Measurements from ENCODE around the gene PPP1R26. TPM values are rescaled to one million over a fixed set of nuclear protein-coding genes. Genes with fewer than 3 reads are reported as not detected.
"Not testable (repeated sequence)": the region's sequence is repeated elsewhere in the genome, so short reads cannot be mapped to it uniquely, and the experiment has no call there.

The PPP1R26 gene
- total RNA-seq, 1 experiment from 2014 or later, result 9.2 TPM

- DNase-seq (ENCODE audit: low spot score), result no peak
Measured at GRCh38 chr9:135503371-135504261, 24.0 kb downstream of the PPP1R26 start.

- DNase-seq (ENCODE audit: low spot score), result peak; percentile 48
Measured at GRCh38 chr9:135504262-135505243, 25.0 kb downstream of the PPP1R26 start.

- no peak for DNase-seq (ENCODE audit: low spot score)
Measured at GRCh38 chr9:135505406-135506187, 26.0 kb downstream of the PPP1R26 start.

- DNase-seq (ENCODE audit: low spot score), result no peak
Measured at GRCh38 chr9:135506327-135507103, 26.9 kb downstream of the PPP1R26 start.

- no peak for DNase-seq (ENCODE audit: low spot score)
Measured at GRCh38 chr9:135507104-135508035, 27.8 kb downstream of the PPP1R26 start.

- no peak for DNase-seq (ENCODE audit: low spot score)
Measured at GRCh38 chr9:135508211-135508820, 28.7 kb downstream of the PPP1R26 start.

- no peak for DNase-seq (ENCODE audit: low spot score)
Measured at GRCh38 chr9:135509458-135509857, 29.9 kb downstream of the PPP1R26 start.

- DNase-seq (ENCODE audit: low spot score), result no peak
Measured at GRCh38 chr9:135512241-135512603, 32.6 kb downstream of the PPP1R26 start.

- DNase-seq (ENCODE audit: low spot score), result no peak
Measured at GRCh38 chr9:135512904-135513303, 33.3 kb downstream of the PPP1R26 start.

GRCh38 chr9:135513351-135513846, 33.8 kb downstream of the PPP1R26 start:
- DNase-seq (ENCODE audit: low spot score), result no peak

- DNase-seq (ENCODE audit: low spot score), result not testable (repeated sequence)
Measured at GRCh38 chr9:135513906-135514305, 34.3 kb downstream of the PPP1R26 start.

GRCh38 chr9:135514342-135515082, 34.9 kb downstream of the PPP1R26 start:
- no peak for DNase-seq (ENCODE audit: low spot score)

GRCh38 chr9:135515083-135515951, 35.7 kb downstream of the PPP1R26 start:
- DNase-seq (ENCODE audit: low spot score), result no peak

GRCh38 chr9:135516132-135516860, 36.7 kb downstream of the PPP1R26 start:
- no peak for DNase-seq (ENCODE audit: low spot score)

GRCh38 chr9:135517407-135517822, 37.8 kb downstream of the PPP1R26 start:
- DNase-seq (ENCODE audit: low spot score), result no peak

GRCh38 chr9:135519179-135519971, 39.8 kb downstream of the PPP1R26 start:
- no peak for DNase-seq (ENCODE audit: low spot score)

Data from H4 (cell line).